HUES48 (cell line): ENCODE measurements around the gene DEGS2.
"Not testable (repeated sequence)": the region's sequence is repeated elsewhere in the genome, so short reads cannot be mapped to it uniquely, and the experiment has no call there.

Experiments used
- H3K27ac ChIP-seq: one replicate; pipeline ENCODE4 v1.7.0; 2013; ENCODE audit warnings: low read depth, low read length, inconsistent platforms
- H3K27me3 ChIP-seq: 2 replicates; pipeline ENCODE4 v1.6.1; 2013; ENCODE audit warnings: mild to moderate bottlenecking, low read length; ENCODE audit not compliant: control insufficient read depth, insufficient read depth
- H3K36me3 ChIP-seq: 2 replicates; pipeline ENCODE4 v1.6.1; 2013; ENCODE audit warnings: low read length; ENCODE audit not compliant: control insufficient read depth, insufficient read depth
- H3K4me1 ChIP-seq: 2 replicates; pipeline ENCODE4 v1.6.1; 2013; ENCODE audit warnings: mild to moderate bottlenecking, low read length; ENCODE audit not compliant: control insufficient read depth, insufficient read depth
- H3K4me3 ChIP-seq: 2 replicates; pipeline ENCODE4 v1.5.1; 2013; ENCODE audit warnings: mild to moderate bottlenecking, low read depth, low read length
- H3K9ac ChIP-seq: 2 replicates; pipeline ENCODE4 v1.6.1; 2013; ENCODE audit warnings: mild to moderate bottlenecking, low read depth, low read length, moderate library complexity
- H3K9me3 ChIP-seq: 2 replicates; pipeline ENCODE4 v1.6.1; 2013; ENCODE audit warnings: low read length; ENCODE audit not compliant: control insufficient read depth, insufficient read depth

Gene DEGS2

DNA sequence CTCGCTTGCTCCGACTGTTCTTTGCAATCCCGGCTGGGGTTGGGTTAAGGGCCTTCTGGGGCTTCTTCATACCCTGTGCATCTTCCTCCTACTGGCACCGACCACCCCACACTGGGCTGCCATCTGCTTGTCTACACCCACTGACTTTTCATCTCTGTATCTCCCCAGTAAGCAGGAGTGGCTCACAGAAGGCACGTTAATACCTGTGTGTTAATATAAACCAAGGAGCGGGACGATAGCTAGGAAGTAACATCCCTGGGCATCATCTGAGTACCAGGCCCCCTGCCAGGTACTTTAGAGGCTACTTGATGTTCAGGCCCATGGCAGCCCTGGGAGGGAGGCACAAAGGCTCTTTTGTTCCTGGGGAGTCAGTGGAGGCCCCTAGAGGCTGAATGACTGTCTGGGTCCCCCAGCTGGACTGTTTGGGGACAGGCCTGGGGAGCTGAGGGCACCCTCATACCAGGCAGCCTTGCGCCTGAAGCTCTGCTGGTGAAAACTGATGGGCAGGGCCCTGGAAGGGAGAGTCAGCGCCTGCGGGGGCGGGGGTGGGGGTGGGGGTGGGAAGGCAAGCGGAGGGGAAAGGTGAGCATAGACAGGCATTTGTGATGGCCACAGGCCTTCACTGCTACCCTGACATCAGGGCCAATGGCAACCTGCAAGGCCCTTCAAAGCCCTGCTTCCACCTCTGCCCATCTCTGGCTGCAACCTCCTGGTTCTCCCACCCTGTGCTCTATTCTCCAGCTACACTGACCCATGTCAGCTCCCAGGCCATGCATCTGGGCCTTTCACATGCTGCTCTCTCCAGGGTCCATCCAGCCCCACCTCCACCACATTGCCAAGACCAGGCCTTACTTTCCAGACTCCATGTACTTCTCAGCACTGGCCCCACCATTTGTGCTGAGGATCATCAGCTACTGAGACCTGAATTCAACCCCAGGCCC lies 34.2 kb upstream of the DEGS2 start:
- Histone ChIP-seq H3K4me1 (peaks cover 10% of the 10 kb centered on the region), H3K4me3 (no peak overlapping the region), H3K9ac (peak overlapping the region; percentile 36; the same call in 1 of the 2 replicates), H3K27ac (no peak overlapping the region), H3K9me3 (no peaks in the 10 kb centered on the region), H3K27me3 (no peaks in the 10 kb centered on the region), H3K36me3 (no peaks in the 10 kb centered on the region)

DNA sequence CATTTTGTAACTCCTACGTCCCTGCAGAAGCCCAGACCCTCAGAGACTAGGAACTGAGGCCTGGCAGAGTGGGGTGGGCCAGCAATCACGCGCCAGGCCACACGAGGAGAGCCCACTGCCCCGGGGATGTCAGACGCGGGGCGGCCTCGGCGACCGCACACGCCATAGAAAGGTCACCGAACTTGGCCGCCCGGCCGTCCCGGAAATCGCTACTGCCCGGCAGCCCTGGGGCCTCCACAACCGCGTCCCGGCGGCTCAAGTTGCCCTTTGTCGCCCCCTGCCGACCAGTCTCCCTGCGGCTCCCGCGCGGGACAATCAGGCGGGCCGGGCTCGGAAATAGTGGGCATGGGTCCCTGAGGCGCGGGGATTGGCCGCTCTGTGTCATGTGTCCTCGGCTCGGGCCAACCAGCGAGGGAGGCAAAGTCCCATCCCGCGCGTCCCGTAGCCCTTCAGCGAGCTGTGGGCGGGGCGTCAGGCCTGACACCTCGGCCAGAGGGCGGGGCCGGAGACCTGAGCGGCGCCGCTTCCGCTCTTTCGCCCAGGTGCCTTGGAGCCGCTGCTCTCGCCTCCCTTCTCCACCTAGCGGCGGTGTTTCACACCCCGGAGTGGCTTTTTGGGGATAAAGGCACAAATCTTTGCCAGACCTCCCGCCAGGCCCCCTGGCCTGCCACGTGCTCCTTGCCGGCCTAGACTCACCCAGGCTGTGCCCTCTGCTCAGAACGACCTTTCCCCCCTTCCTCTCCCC lies 33.4 kb upstream of the DEGS2 start:
- Histone ChIP-seq H3K9ac (peak overlapping the region; percentile 52), H3K36me3 (no peaks in the 10 kb centered on the region), H3K27ac (peak overlapping the region; percentile 44), H3K9me3 (no peaks in the 10 kb centered on the region), H3K4me3 (peak overlapping the region; percentile 41), H3K27me3 (no peaks in the 10 kb centered on the region), H3K4me1 (peaks cover 10% of the 10 kb centered on the region)

DNA sequence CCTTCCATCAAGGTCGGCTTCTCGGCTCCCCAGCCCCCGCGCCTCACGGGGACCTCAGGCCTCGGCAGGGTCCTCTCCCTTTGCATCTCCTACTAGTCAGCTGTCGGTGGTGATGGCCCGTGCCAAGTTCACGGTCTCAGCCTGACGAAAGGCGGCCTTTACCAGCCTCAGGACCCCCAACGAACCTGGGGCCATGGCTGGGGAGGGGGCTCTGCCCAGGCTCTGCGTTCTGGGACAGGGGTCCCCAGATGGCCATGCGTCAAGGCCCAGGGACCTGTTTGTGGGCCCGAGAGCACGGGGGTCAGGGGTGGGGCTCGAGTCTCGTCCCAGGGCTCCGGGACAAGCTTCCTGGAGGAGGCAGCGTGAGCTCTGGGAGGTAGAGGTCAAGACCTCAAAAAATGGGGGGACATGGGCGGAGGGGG lies 32.8 kb upstream of the DEGS2 start:
- Histone ChIP-seq H3K27ac (peak overlapping the region; percentile 44), H3K27me3 (no peaks in the 10 kb centered on the region), H3K4me3 (peak overlapping the region; percentile 41), H3K36me3 (no peaks in the 10 kb centered on the region), H3K9me3 (no peaks in the 10 kb centered on the region), H3K9ac (peak overlapping the region; percentile 52), H3K4me1 (peaks cover 10% of the 10 kb centered on the region)

DNA sequence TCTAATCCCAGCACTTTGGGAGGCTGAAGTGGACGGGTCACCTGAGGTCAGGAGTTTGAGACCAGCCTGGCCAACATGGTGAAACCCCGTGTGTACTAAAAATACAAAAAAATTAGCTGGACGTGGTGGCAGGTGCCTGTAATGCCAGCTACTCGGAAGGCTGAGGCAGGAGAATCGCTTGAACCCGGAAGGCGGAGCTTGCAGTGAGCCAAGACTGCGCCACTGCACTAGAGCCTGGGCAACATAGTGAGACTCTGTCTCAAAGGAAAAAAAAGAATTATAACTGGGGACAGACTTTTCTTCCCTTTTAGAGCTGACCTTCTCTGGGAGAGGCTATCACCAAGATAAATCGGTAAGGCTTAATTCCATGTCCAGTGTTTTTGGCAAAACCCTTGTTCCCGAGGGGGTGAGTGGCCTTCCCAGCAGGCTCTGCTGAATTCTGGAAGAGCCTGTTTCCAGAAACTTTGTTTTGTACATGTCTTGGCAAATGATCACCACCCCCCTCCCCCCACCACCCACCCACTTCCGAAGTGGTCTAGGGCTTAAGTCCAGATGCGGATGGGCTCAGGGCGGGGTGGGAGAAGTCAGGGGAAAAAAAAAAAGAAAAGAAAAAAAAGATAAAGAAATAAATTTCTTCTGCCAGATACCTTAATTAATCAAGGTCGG lies 32.3 kb upstream of the DEGS2 start:
- H3K36me3 ChIP-seq, result no peaks in the 10 kb centered on the region
- no peak overlapping the region for H3K9ac ChIP-seq
- H3K4me1 ChIP-seq, result peaks cover 10% of the 10 kb centered on the region
- H3K27me3 ChIP-seq, result no peaks in the 10 kb centered on the region
- H3K4me3 ChIP-seq, result no peak overlapping the region
- no peaks in the 10 kb centered on the region for H3K9me3 ChIP-seq
- no peak overlapping the region for H3K27ac ChIP-seq

DNA sequence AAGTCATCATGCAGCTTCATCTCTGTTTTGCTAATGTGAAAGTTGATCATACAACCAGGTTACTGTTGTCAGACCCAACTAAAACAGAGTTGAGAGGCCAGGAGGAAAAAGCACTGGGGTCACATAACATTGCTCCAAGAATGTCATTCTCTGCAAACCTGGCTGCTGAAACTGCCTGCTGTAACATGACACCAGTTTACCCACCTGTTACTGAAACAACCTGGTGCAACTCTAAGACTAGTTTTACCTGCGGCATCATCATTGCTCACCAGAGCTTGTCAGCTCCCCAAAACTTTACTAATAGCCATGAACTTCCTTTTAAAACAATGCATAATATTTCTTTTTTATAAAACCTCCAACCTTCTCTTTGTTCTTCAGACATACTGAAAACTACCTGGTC lies 30.7 kb upstream of the DEGS2 start:
- no peaks in the 10 kb centered on the region for H3K9me3 ChIP-seq
- no peak overlapping the region for H3K9ac ChIP-seq
- H3K36me3 ChIP-seq, result no peaks in the 10 kb centered on the region
- no peak overlapping the region for H3K27ac ChIP-seq
- H3K4me1 ChIP-seq, result peaks cover 10% of the 10 kb centered on the region
- no peaks in the 10 kb centered on the region for H3K27me3 ChIP-seq
- H3K4me3 ChIP-seq, result no peak overlapping the region

DNA sequence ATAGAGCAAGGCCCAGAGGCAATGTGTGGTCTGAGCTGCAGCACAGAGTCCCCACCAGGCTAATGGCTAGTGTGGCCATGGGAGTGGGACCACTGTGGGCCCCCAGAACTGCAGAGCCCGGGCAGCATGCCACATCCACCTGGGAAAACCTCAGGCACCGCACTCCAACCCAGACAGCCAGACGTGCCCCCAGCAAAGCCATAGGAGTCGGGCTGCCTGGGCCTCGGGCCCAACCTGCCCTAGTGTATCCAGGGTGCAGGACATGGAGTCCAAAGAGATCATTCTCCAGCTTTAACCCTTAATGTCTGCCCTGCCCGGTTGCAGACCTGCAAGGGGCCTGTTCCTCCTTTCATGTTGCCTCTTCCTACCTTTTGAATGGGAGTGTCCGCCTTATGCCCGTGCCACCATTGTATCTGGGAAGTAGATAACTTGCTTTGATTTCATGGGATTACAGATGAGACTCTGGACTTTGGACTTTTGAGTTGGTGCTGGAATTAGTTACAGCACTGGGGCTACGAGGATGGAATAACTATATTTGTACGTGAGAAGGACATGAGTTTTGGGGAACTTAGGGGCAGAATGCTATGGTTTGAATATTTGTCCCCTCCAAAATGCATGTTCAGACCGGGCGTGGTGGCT lies 29.1 kb upstream of the DEGS2 start:
- peaks cover 9% of the 10 kb centered on the region for H3K4me1 ChIP-seq

DNA sequence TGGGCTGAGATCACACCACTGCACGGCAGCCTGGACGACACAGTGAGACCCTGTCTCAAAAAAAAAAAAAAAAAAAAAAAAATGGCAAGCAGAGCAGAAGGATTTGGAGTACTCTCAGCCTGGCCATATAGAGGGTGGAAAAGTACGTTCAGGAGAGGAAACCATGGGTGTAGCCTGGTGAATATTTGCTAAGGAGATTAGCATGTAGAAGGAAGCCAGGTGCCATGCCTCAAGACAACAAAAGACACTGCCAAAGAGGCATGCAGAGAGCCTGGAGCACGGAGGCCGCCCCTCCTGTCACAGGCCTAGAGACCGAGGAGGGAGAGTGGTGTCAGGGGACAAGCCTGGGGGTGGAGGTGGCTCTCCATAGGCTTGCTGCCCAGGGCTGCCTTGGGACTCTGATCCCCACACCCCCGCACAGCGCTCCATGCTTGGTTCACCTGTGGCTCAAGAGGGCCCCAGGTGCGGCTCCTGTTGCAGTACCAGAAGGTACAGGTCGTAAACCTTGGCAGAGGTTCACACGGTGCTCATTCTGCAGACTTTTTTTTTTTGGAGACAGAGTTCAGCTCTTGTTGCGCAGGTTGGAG lies 27.9 kb upstream of the DEGS2 start:
- H3K4me1 ChIP-seq, result 0 out of 2 replicates have a peak, but pooled peaks cover 2% of the 10 kb centered on the region
- H3K4me3 ChIP-seq, result no peak overlapping the region
- H3K9ac ChIP-seq, result no peak overlapping the region
- no peaks in the 10 kb centered on the region for H3K9me3 ChIP-seq
- H3K27me3 ChIP-seq, result no peaks in the 10 kb centered on the region
- H3K36me3 ChIP-seq, result no peaks in the 10 kb centered on the region
- no peak overlapping the region for H3K27ac ChIP-seq

More for the DNA sequence above, 29.1 kb upstream of the DEGS2 start:
- Histone ChIP-seq H3K4me3 (no peak overlapping the region), H3K9me3 (no peaks in the 10 kb centered on the region), H3K36me3 (no peaks in the 10 kb centered on the region), H3K9ac (no peak overlapping the region), H3K27me3 (no peaks in the 10 kb centered on the region), H3K27ac (no peak overlapping the region)

DNA sequence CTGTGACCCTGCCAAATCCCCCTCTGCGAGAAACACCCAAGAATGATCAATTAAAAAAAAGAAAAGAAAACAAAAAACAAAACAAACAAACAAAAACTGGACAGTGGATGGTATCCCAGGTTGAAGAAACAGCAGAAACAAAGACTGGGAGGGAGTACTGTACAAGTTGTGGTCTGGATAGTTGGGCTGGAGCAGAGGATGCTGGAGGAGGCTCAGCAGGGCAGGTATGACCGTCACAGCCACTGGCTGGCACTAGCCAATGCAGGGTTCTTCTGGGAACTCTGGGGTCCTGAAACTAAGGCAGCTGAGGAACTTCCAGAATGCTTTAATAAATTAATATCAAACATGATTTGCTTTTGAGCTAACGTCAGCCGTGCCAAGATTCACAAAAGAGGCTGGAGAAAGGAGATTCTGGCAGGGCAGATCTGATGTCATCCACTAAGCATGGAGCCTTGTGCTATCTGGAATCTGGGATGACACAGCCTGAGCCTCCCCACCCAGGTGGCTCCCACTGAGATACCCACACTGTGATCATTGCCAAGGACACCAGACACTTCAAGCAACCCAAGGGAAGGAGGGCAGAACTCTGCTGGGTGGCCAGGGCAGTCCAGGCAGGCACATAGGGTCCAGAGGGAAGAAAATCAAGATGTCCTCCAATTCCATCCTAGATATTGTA lies 22.6 kb upstream of the DEGS2 start:
- H3K4me3 ChIP-seq, H3K4me1 ChIP-seq, H3K9me3 ChIP-seq, H3K9ac ChIP-seq, H3K27ac ChIP-seq, H3K27me3 ChIP-seq, H3K36me3 ChIP-seq: not testable (repeated sequence)

DNA sequence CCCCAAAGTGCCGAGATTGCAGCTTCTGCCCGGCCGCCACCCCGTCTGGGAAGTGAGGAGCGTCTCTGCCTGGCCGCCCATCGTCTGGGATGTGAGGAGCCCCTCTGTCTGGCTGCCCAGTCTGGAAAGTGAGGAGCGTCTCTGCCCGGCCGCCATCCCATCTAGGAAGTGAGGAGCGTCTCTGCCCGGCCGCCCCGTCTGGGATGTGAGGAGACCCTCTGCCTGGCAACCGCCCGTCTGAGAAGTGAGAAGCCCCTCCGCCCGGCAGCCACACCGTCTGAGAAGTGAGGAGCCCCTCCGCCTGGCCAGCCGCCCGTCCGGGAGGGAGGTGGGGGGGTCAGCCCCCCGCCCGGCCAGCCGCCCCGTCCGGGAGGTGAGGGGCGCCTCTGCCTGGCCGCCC lies 21.2 kb upstream of the DEGS2 start:
- H3K27ac ChIP-seq, H3K9ac ChIP-seq, H3K4me1 ChIP-seq, H3K27me3 ChIP-seq, H3K4me3 ChIP-seq, H3K9me3 ChIP-seq, H3K36me3 ChIP-seq: not testable (repeated sequence)

DNA sequence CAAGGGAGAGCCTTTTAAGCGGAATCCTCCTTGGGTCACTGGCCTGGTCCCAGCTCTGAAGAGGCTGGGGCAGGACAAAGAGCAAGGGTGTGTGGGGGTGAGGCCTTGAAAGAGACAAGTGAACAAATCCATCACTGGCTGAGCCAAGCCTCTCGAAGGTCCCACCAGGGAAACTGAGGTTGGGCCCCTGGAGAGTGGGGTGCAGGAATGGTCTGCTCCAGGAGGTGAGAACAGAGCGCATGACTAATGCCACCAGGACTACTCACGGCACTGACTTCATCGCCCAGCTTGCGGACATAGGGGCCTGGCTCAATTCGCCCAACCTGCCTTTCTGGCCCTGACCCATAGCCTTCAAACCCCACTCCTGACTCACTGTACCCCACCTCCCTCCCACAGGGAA lies 19.2 kb upstream of the DEGS2 start:
- Histone ChIP-seq H3K9ac (no peak overlapping the region), H3K9me3 (no peaks in the 10 kb centered on the region), H3K27ac (no peak overlapping the region), H3K27me3 (no peaks in the 10 kb centered on the region), H3K4me3 (no peak overlapping the region), H3K36me3 (no peaks in the 10 kb centered on the region), H3K4me1 (no peaks in the 10 kb centered on the region)
